Skeletal muscle tissue (tissue), 4 donors: ENCODE results near the gene SYNE1. TPM values are rescaled to one million over a fixed set of nuclear protein-coding genes. Genes with fewer than 3 reads are reported as not detected.

ENCODE experiments used
- H3K27ac ChIP-seq: one replicate; pipeline ENCODE4 v1.7.0; 2013; ENCODE audit warnings: mild to moderate bottlenecking, low read depth, low read length, inconsistent platforms
- H3K27me3 ChIP-seq, 3 donors: one replicate each; pipeline ENCODE4 v1.7.0; 2013; ENCODE audit warnings: low read length in 3 of 3; ENCODE audit not compliant: control insufficient read depth in 3 of 3, insufficient read depth in 3 of 3
- H3K36me3 ChIP-seq, 3 donors: one replicate each; pipeline ENCODE4 v1.7.0; 2013; ENCODE audit warnings: low read length in 3 of 3; ENCODE audit not compliant: control insufficient read depth in 3 of 3, insufficient read depth in 3 of 3
- H3K4me1 ChIP-seq, 3 donors: one replicate each; pipeline ENCODE4 v1.7.0; 2013; ENCODE audit warnings: low read length in 3 of 3, mild to moderate bottlenecking in 3 of 3; ENCODE audit not compliant: control insufficient read depth in 3 of 3, insufficient read depth in 3 of 3
- H3K4me3 ChIP-seq, 3 donors: one replicate each; pipeline ENCODE4 v1.7.0; 2013; ENCODE audit warnings: low read length in 3 of 3
- H3K9ac ChIP-seq, 3 donors: one replicate each; pipeline ENCODE4 v1.7.0; 2013; ENCODE audit warnings: low read length in 3 of 3, mild to moderate bottlenecking in 3 of 3, moderate library complexity in 2 of 3, low read depth in 1 of 3
- H3K9me3 ChIP-seq, 3 donors: one replicate each; pipeline ENCODE4 v1.7.0; 2013; ENCODE audit warnings: low read length in 3 of 3; ENCODE audit not compliant: control insufficient read depth in 3 of 3
- total RNA-seq: library from RNA; depleted of rRNA; stranded (reverse); fragments of >200 nt; gene quantifications from one replicate; pipeline ENCODE4 v1.2.3, GENCODE V29; 2014
- donor health status: Osteomylitis.

Gene SYNE1
- total RNA-seq, 1 donor from 2014 or later, result 195 TPM

GRCh38 chr6:152293404-152293803 lies 343.8 kb downstream of the SYNE1 start:
- H3K9ac ChIP-seq, result no peak overlapping the region
- peaks cover 8 to 16% (median 11%) of the 10 kb centered on the region in 3 donors for H3K4me1 ChIP-seq
- H3K27ac ChIP-seq, result peak overlapping the region; percentile 36
- H3K36me3 ChIP-seq, result peaks cover 13 to 42% (median 26%) of the 10 kb centered on the region in 3 donors
- H3K27me3 ChIP-seq, result no peaks in the 10 kb centered on the region
- no peaks in the 10 kb centered on the region for H3K9me3 ChIP-seq
- H3K4me3 ChIP-seq, result no peak overlapping the region

GRCh38 chr6:152292555-152292954 lies 344.6 kb downstream of the SYNE1 start:
- H3K4me1 ChIP-seq, result peaks cover 8 to 16% (median 11%) of the 10 kb centered on the region in 3 donors
- no peak overlapping the region for H3K27ac ChIP-seq
- H3K36me3 ChIP-seq, result peaks cover 13 to 43% (median 29%) of the 10 kb centered on the region in 3 donors
- H3K9ac ChIP-seq, result peak overlapping the region in 1 of 3 donors; percentile 37
- H3K9me3 ChIP-seq, result no peaks in the 10 kb centered on the region
- no peaks in the 10 kb centered on the region for H3K27me3 ChIP-seq
- no peak overlapping the region for H3K4me3 ChIP-seq

GRCh38 chr6:152290693-152291092 lies 346.5 kb downstream of the SYNE1 start:
- Histone ChIP-seq H3K4me3 (no peak overlapping the region), H3K4me1 (peaks cover 0 to 6% (median 5%) of the 10 kb centered on the region in 3 donors), H3K36me3 (peaks cover 13 to 46% (median 31%) of the 10 kb centered on the region in 3 donors), H3K27ac (no peak overlapping the region), H3K9me3 (no peaks in the 10 kb centered on the region), H3K27me3 (no peaks in the 10 kb centered on the region), H3K9ac (no peak overlapping the region)

GRCh38 chr6:152277826-152278329 lies 359.3 kb downstream of the SYNE1 start:
- peak overlapping the region in 1 of 3 donors; percentile 56 for H3K4me3 ChIP-seq
- H3K36me3 ChIP-seq, result peaks cover 12 to 36% (median 17%) of the 10 kb centered on the region in 3 donors
- H3K4me1 ChIP-seq, result peaks cover 14 to 21% (median 20%) of the 10 kb centered on the region in 3 donors
- peak overlapping the region in 2 of 3 donors; percentile 40 to 63 for H3K9ac ChIP-seq
- peak overlapping the region; percentile 23 for H3K27ac ChIP-seq
- H3K9me3 ChIP-seq, result no peaks in the 10 kb centered on the region
- no peaks in the 10 kb centered on the region for H3K27me3 ChIP-seq

- Histone ChIP-seq H3K36me3 (peaks cover 5 to 16% (median 8%) of the 10 kb centered on the region in 3 donors), H3K9ac (peak overlapping the region in 2 of 3 donors; percentile 25 to 69), H3K4me3 (no peak overlapping the region), H3K27me3 (no peaks in the 10 kb centered on the region), H3K27ac (peak overlapping the region; percentile 66), H3K4me1 (peaks cover 42 to 48% (median 46%) of the 10 kb centered on the region in 3 donors), H3K9me3 (no peaks in the 10 kb centered on the region)
Observed at GRCh38 chr6:152273638-152274037, 363.5 kb downstream of the SYNE1 start.

GRCh38 chr6:152273002-152273401 lies 364.2 kb downstream of the SYNE1 start:
- Histone ChIP-seq H3K9me3 (no peaks in the 10 kb centered on the region), H3K36me3 (peaks cover 4 to 13% (median 4%) of the 10 kb centered on the region in 3 donors)

GRCh38 chr6:152272486-152272885 lies 364.7 kb downstream of the SYNE1 start:
- Histone ChIP-seq H3K9ac (peak overlapping the region in 1 of 3 donors; percentile 19), H3K4me1 (peaks cover 40 to 43% (median 42%) of the 10 kb centered on the region in 3 donors)

More at GRCh38 chr6:152273002-152273401, 364.2 kb downstream of the SYNE1 start:
- Histone ChIP-seq H3K27ac (peak overlapping the region; percentile 75), H3K4me1 (peaks cover 41 to 45% (median 44%) of the 10 kb centered on the region in 3 donors), H3K4me3 (peak overlapping the region in 1 of 3 donors; percentile 45), H3K9ac (peak overlapping the region in 1 of 3 donors; percentile 43), H3K27me3 (no peaks in the 10 kb centered on the region)

GRCh38 chr6:152271776-152272464 lies 365.2 kb downstream of the SYNE1 start:
- no peaks in the 10 kb centered on the region for H3K27me3 ChIP-seq
- H3K9me3 ChIP-seq, result no peaks in the 10 kb centered on the region
- peak overlapping the region; percentile 8 to 57 (median 15) for H3K4me3 ChIP-seq
- peaks cover 40 to 43% (median 42%) of the 10 kb centered on the region in 3 donors for H3K4me1 ChIP-seq
- peaks cover 0 to 8% (median 0%) of the 10 kb centered on the region in 3 donors for H3K36me3 ChIP-seq
- H3K27ac ChIP-seq, result peak overlapping the region; percentile 75
- peak overlapping the region in 1 of 3 donors; percentile 0 for H3K9ac ChIP-seq

More at GRCh38 chr6:152272486-152272885, 364.7 kb downstream of the SYNE1 start:
- peak overlapping the region; percentile 75 for H3K27ac ChIP-seq
- H3K27me3 ChIP-seq, result no peaks in the 10 kb centered on the region
- peak overlapping the region in 2 of 3 donors; percentile 15 to 35 for H3K4me3 ChIP-seq
- H3K9me3 ChIP-seq, result no peaks in the 10 kb centered on the region
- H3K36me3 ChIP-seq, result peaks cover 0 to 8% (median 0%) of the 10 kb centered on the region in 3 donors

- H3K4me1 ChIP-seq, result peaks cover 40 to 43% (median 42%) of the 10 kb centered on the region in 3 donors
- no peaks in the 10 kb centered on the region for H3K27me3 ChIP-seq
- H3K4me3 ChIP-seq, result no peak overlapping the region
Observed at GRCh38 chr6:152270301-152270925, 366.7 kb downstream of the SYNE1 start.

More at GRCh38 chr6:152270301-152270925, 366.7 kb downstream of the SYNE1 start:
- peak overlapping the region in 1 of 3 donors; percentile 12 for H3K9ac ChIP-seq
- peak overlapping the region; percentile 75 for H3K27ac ChIP-seq
- peaks cover 0 to 5% (median 0%) of the 10 kb centered on the region in 3 donors for H3K36me3 ChIP-seq
- H3K9me3 ChIP-seq, result no peaks in the 10 kb centered on the region
